Colonic mucosa (tissue), 4 donors: Measurements from ENCODE around the gene STAT3. TPM values are rescaled to one million over a fixed set of nuclear protein-coding genes. Genes with fewer than 3 reads are reported as not detected.

Source experiments
- DNase-seq: peaks from one replicate; pipeline ENCODE4 v3.0.0-alpha.2; 2020
- H3K27ac ChIP-seq: fragments of 200-600 bp; one replicate; pipeline ENCODE4 v1.8.0; 2021
- H3K27me3 ChIP-seq: fragments of 200-600 bp; one replicate; pipeline ENCODE4 v1.8.0; 2021
- H3K36me3 ChIP-seq: fragments of 200-600 bp; one replicate; pipeline ENCODE4 v1.8.0; 2021
- H3K4me1 ChIP-seq: fragments of 200-600 bp; one replicate; pipeline ENCODE4 v1.8.0; 2021; ENCODE audit warnings: mild to moderate bottlenecking
- H3K4me3 ChIP-seq: fragments of 200-600 bp; one replicate; pipeline ENCODE4 v1.8.0; 2021
- H3K9ac ChIP-seq, 2 donors: one replicate each; pipeline ENCODE4 v1.7.0; 2013; ENCODE audit warnings: control low read depth in 2 of 2, low read depth in 2 of 2, low read length in 2 of 2
- H3K9me3 ChIP-seq: fragments of 200-600 bp; one replicate; pipeline ENCODE4 v1.8.0; 2021
- CTCF ChIP-seq: fragments of 200-600 bp; IDR thresholded peaks from one replicate; pipeline ENCODE4 v1.8.0; 2022; ENCODE audit warnings: antibody characterized with exemption, mild to moderate bottlenecking
- intact Hi-C: fragments of 100-400 bp; cut with DNase I; formaldehyde crosslinking; loops from one replicate; pipeline ENCODE4 v1.14.1; 2022
- total RNA-seq, 2 donors: library from RNA; stranded (reverse); fragmentation: NEBNext Ultra II Directional in 1 of 2; extraction: Animal tissue kit (Norgen Biotek cat#: 25700) in 1 of 2; gene quantifications; one replicate each; pipeline ENCODE4 v1.2.1, GENCODE V29; 2021
- donor health status: healthy.
- donor health status: DM: no; HTN: no; CAD: no.
- donor health status: DM: no; HTN: no; CAD: no.

The STAT3 gene
- total RNA-seq, 2 donors from 2014 or later: 137 to 216 TPM

GRCh38 chr17:42428141-42428944, 40.1 kb upstream of the STAT3 start:
- Histone ChIP-seq H3K9ac (peak overlapping the region in 1 of 2 donors; percentile 61), H3K27ac (no peak overlapping the region)

GRCh38 chr17:42424991-42425610, 36.9 kb upstream of the STAT3 start:
- H3K9ac ChIP-seq: no peak overlapping the region
- intact Hi-C loops: no loop called here
- H3K27ac ChIP-seq: no peak overlapping the region
- peaks cover 9% of the 10 kb centered on the region for H3K4me1 ChIP-seq
- DNase-seq: no peak
- peaks cover 17% of the 10 kb centered on the region for H3K27me3 ChIP-seq
- TF ChIP-seq CTCF: no peak
- H3K4me3 ChIP-seq: no peak overlapping the region
- H3K9me3 ChIP-seq: no peaks in the 10 kb centered on the region
- H3K36me3 ChIP-seq: no peaks in the 10 kb centered on the region

More at GRCh38 chr17:42428141-42428944, 40.1 kb upstream of the STAT3 start:
- no peaks in the 10 kb centered on the region for H3K36me3 ChIP-seq
- intact Hi-C loops: loop anchor here (2.0 kb wide), 1 partner anchor 88 kb away; no protein-coding TSS in a partner anchor
- TF ChIP-seq CTCF: peak; percentile 74
- no peaks in the 10 kb centered on the region for H3K27me3 ChIP-seq
- DNase-seq: peak; percentile 70
- no peaks in the 10 kb centered on the region for H3K9me3 ChIP-seq
- no peak overlapping the region for H3K4me3 ChIP-seq
- no peaks in the 10 kb centered on the region for H3K4me1 ChIP-seq

GRCh38 chr17:42423766-42424165, 35.5 kb upstream of the STAT3 start:
- Histone ChIP-seq H3K4me3 (no peak overlapping the region), H3K4me1 (peaks cover 9% of the 10 kb centered on the region), H3K9ac (no peak overlapping the region), H3K27ac (no peak overlapping the region), H3K9me3 (no peaks in the 10 kb centered on the region), H3K36me3 (no peaks in the 10 kb centered on the region), H3K27me3 (peaks cover 17% of the 10 kb centered on the region)
- DNase-seq: no peak
- intact Hi-C loops: no loop called here
- no peak for TF ChIP-seq CTCF

GRCh38 chr17:42422958-42423712, 34.9 kb upstream of the STAT3 start, which contains the start of gene CAVIN1:
Gene CAVIN1 (minus strand): TSS chr17:42423256. CDS start chr17:42423097, 159 bp downstream.
- TF ChIP-seq CTCF: no peak
- H3K4me1 ChIP-seq: peaks cover 9% of the 10 kb centered on the region
- intact Hi-C loops: no loop called here
- H3K4me3 ChIP-seq: peak within 1 kb of the TSS; percentile 70
- peak within 1 kb of the TSS; percentile 81 to 90 for H3K9ac ChIP-seq
- H3K9me3 ChIP-seq: no peaks in the 10 kb centered on the region
- DNase-seq: peak; percentile 95
- H3K27me3 ChIP-seq: peaks cover 17% of the 10 kb centered on the region
- H3K27ac ChIP-seq: peak within 1 kb of the TSS; percentile 82
- no peaks in the 10 kb centered on the region for H3K36me3 ChIP-seq

GRCh38 chr17:42422412-42422957, 34.2 kb upstream of the STAT3 start:
- Histone ChIP-seq H3K9me3 (no peaks in the 10 kb centered on the region), H3K4me3 (peak overlapping the region; percentile 70), H3K9ac (peak overlapping the region; percentile 81 to 90), H3K27ac (peak overlapping the region; percentile 82), H3K4me1 (peaks cover 9% of the 10 kb centered on the region), H3K27me3 (peaks cover 17% of the 10 kb centered on the region), H3K36me3 (no peaks in the 10 kb centered on the region)
- TF ChIP-seq CTCF: no peak
- intact Hi-C loops: no loop called here
- DNase-seq: no peak
